HG02759 (cell line): Measurements from ENCODE around the gene ATP5F1E.
A peak's percentile ranks its signal among the peaks of the same experiment; 100 is the strongest.
"Not testable (repeated sequence)": the region's sequence is repeated elsewhere in the genome, so short reads cannot be mapped to it uniquely, and the experiment has no call there.

Experiments used
- ATAC-seq: cut with Tn5 transposase; IDR thresholded peaks from one replicate; pipeline ENCODE4 v1.9.1; 2021; ENCODE audit warnings: mild to moderate bottlenecking, moderate library complexity; ENCODE audit not compliant: unreplicated experiment

Gene ATP5F1E

DNA sequence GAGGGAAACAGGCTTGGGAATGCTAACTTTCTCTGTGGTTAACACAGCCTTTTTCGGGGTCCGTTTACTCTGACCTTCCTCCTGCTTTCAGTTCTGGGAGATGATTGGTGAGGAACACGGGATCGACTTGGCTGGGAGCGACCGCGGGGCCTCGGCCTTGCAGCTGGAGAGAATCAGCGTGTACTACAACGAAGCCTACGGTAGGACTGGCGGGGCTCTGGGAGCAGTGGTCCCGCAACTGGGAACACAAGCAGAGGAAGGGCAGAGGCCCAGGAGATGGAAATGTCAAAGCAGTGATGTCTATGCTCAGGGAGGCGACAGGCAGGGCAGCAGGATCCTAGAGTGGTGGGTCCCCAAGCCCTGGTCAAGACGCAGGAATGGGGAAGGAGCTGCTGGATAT, 9.4 kb downstream of the ATP5F1E start:
- no peak for ATAC-seq

DNA sequence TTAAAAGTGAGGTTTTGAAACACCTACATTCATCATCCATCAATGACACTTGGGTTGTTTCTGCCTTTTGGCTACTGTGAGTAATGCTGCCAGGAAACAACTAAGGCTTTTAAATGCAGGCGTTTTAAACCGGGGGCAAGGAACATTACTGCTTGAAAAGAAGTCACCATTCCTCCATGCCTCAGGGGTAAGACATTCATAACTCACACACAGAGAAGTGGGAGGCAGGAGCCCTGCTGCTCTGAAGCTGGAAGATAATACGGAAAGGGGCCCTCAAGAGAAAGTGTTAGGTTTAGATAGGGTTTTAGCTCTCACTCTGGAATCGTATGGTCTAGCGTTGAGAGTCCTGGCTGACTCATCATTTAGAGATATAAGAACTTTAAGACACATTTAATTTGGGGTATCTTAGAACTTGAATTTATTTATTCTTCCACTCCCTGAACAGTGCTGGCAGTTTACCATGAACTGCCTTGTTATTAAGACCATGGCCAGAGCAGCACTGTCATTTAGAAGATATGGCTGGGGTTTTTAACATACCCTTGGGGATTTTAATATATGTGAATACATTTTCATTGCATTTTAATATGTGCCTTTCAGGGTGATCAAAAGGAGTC, 11.1 kb downstream of the ATP5F1E start:
- no peak for ATAC-seq

DNA sequence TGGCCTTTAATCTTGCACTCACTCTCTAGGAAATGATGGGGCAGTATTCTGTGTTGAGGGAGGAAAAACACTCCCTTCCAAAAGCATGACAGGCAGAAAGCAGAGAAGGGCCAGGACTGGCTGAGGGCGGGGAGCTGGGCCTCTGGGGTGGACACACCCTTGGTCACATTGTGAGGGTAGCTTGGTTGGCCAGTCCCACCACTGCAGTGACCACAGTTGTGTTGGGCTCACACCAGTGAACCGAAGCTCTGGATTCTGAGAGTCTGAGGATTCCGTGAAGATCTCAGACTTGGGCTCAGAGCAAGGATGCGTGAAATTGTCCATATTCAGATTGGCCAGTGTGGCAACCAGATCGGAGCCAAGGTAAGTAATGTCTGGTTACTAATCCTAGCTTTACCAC, 12.9 kb downstream of the ATP5F1E start, which contains the start of gene TUBB1:
TUBB1 (plus strand) TSS at position 213 of the 400 bp plus-strand sequence; CDS start at position 307, 94 bp downstream.
- ATAC-seq: no peak

DNA sequence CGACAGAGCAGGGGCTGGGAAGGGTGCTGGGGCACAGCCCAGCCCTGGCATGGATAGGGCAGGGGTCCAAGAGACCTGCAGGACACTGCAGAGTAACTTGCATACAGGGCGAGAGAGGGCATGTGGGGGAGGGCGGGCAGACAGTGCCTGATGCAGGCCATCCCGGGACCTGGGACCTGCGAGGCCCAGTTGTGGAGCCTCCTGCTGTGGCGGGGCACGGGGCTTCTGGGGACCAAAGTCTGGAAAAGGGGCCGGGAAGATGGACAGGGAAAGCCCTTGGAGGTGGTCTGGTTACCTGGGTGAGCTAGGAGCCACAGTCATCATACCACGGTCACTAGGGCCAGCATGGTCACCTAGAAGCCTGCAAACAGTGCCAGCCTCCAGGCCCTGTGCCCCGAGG, 13.3 kb downstream of the ATP5F1E start:
- ATAC-seq: no peak

DNA sequence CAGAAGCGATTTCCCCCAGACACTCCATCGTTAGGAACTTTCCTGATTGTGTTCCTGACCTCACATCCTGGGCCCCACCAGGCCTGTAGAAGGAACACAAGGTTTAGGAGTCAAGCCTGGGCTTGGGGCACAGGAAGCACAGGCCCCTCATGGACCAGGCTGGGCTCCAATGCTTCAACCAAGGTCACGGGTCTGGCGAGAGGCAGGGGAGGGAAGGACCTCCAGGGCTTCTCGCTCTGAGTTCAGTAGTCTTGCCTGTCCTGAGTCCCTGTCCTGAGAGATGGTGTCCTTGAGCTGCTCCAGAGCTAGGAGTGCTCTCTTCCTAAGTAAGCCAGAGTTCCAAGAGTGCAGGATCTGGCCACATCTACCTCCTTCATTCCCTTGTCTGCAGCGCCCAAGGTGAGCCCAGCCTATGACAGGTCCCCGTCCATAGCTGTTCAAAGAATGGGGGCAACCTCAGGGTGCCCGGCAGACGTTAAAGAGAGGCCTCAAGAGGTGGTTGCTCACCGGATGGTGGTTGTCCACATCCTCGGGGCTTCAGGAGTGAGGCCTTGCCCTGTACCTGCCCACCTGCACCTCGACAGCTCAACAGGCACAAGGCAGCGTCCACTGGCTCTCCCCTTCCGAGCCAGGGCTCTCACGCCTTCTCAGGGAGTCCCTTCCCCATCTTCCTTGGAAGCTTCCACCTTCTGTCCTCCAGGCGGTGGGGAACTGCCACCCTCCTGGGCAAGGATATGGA, 14.5 kb downstream of the ATP5F1E start:
- no peak for ATAC-seq

DNA sequence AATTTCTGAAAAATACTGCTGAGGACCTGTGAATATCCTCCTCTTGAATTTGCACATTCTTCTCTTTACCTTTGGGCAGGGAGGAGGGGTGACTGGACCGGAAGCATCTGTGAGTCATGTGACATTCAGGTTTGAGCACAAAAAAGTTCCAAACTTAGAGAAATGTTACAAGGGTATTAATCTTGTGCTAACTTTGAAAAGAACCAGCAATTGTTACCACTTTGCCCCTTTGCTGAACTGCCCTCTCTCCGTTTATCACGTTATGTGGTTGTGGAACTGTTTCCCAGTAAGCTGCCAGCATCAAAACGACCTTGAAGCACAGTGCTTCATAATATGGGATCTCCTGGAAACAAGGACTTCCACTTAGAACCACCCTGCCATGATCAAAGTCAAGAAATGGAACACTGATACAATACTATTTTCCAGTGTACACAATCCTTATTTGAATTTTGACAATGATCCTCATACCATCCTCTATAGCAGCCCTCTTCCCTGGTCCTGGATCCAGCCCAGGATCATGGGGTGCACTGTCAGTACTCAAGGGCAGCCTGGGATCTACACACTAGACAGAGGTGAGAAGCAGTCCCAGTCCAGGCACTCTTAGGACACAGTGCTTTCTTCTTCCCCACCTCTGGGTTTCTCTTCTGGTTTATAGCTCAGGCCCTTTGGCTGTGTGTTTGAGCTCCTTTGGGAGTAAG, 15.2 kb downstream of the ATP5F1E start:
- no peak for ATAC-seq

DNA sequence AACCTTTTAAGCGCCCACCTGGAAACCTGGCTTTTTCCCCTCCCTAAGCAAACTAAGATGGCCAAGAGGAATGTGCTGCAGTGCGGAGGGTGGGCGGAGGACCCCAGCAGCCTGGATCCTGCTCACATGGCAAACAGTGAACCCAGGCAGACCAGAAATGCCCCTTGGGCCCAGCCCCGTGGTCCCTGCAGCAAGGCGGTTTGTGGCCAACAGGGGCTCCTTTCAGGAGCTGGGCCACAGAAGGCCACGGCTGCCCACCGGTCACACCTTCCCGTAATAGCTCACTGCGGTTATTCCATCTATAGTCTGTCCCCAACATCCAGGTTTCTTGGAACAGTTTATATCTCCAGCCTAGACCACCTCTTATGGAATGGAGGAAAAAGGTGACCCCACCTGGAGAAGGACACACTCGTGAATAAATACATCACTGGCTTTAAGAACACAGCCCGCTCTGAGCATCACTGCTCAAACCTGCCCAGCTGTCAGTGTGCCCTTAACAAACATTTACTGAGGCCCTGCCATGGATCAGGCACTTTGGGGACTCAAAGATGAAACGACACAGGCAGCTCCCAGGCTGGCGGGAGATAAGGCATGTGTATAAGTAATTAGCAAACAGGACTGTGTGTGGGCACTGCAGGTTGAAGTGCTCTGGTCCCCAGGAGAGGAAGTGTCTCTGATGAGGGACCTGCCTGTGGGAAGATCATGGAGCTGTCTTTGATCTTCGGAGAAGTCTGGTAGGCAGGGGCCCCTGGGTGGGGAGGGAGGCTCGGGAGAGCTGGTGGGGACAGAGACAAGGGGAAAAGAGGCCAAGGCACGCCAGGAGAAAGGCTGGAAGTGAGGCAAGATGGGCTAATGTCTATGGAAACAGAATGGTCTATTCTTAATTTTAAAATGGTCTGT, 16.1 kb downstream of the ATP5F1E start:
- no peak for ATAC-seq

DNA sequence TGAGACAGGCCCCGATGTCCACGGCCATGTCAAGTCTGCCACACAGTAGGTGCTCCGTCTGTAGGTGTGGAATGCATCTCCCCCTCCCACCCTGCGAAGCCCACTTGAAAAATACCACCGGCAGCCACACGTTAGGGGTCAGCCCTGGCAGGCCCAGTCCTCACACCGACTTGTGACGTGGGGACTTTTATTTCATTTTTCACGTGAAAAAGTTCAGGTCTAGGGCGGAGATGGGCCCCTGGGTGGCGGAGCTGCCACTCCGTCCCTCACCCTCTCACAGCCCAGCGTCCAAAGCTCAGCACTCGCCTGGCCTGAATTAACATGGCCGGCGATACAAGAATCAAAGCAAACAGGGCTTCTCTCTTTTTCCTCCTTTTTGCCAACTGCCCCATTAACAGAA, 16.7 kb downstream of the ATP5F1E start:
- ATAC-seq: no peak

DNA sequence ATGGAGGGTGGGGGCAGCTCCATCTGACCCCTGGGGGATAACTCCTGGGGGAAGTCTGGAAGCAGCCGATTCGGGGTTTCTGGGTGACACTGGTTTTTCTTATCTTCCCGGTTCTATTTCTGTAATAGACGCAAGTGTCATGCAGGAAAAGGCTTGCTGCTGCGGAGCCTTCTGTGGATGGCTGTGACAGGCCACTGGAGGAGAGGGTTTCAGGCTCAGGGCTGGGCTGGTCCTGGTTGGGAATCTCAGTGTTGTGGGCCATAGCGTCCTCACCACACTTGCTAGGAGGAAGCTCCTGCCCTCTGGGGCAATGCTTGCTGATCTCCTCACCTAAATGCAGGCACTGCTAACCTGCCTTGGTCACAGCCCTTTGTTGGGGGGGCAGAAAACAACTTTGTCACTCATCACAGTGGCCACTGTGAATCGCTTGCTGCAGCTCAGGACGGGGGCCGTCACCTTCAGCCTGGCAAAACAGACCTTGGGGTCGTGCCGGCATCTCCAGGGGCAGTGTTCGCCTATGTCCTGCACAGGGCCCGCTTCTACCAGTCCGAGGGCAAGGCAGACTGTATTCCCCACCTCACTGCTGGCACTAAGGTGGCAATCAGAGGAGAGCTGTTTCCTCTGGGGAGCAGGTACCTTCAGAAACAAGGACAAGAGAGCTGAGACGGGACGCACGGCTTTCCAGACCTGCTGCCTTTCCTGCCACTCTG, 17.3 kb downstream of the ATP5F1E start:
- ATAC-seq: no peak

DNA sequence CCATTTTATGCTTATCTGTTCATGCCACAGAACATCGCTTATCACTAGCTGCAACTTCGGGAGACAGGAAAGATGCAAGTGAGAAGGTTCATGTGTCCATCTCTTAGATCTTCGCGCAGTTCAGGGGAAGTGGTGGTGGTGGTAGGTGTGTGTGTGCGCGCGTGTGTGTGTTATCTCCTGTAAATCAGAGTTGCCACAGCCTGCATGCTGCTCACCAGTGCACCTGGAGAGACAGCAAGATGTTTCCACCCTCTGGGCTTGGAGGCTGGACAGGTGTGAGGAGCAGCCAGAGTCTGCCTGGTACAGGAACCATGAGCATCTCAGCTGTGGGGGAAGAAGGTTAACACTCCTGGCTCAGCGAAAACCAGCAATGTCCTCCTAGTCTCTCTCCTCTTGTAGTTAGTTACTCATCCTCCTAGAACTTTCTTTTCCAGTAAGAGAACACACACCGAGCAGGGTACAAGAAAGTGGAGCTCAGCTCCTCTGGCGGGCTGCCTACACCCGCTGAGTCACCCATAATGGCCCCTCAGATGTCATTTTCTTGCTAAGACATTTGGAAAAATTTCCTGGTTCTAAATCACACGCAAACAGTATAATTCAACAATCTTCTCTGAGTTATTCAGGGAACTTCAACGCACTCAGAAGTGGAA, 18.1 kb downstream of the ATP5F1E start:
- no peak for ATAC-seq

DNA sequence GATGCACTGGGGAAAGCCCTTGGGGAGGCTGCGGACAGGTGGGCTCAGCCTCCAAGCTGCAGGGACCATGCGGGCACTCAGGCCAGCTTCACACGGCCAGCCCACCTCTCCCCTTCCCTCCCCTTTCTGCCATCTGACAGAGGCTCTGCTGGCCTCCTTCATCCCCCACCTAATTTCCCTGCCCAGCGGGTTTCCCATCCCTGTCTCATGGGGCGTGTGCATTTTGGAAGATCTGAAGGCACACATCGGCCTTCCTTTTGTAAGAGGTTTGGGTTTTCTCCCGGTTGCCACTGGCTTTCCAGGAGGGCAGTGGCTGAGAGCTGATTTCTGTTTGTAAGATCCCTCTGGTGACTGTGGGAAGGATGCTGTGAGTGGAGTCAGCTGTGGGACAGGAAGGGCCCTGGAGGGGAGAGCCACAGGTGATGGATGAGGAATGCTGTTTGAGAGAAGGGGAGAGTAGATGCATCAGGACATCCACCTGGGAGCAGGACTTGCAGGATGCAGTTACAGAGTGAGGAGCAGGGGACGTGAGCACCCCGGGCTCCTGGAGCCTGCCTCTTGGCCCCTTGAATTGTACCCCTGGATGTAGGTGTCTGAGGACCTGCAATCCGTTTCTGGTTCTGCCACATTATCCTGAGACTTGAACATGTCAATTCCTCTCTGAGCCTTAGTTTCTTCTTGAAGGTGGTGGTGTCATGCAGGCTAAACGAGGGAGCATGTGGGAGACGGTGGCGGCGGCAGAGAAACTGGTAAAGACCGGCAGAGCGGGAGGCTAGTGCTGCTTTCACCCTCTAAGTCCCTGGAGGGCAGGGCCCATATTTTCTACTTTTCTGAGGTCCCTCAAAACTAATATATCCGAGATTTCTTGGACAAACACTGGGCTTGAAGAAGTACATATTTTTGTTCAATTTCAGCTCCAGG, 18.8 kb downstream of the ATP5F1E start:
- ATAC-seq: no peak

DNA sequence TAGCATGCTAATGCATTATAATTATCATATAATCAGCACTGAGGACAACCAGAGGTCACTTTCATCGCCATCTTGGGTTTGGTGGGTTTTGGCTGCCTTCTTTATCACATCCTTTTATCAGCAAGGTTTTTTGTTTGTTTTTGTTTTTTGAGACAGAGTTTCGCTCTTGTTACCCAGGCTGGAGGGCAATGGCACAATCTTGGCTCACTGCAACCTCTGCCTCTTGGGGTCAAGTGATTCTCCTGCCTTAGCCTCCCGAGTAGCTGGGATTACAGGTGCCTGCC, 20.3 kb downstream of the ATP5F1E start:
- ATAC-seq: not testable (repeated sequence)

DNA sequence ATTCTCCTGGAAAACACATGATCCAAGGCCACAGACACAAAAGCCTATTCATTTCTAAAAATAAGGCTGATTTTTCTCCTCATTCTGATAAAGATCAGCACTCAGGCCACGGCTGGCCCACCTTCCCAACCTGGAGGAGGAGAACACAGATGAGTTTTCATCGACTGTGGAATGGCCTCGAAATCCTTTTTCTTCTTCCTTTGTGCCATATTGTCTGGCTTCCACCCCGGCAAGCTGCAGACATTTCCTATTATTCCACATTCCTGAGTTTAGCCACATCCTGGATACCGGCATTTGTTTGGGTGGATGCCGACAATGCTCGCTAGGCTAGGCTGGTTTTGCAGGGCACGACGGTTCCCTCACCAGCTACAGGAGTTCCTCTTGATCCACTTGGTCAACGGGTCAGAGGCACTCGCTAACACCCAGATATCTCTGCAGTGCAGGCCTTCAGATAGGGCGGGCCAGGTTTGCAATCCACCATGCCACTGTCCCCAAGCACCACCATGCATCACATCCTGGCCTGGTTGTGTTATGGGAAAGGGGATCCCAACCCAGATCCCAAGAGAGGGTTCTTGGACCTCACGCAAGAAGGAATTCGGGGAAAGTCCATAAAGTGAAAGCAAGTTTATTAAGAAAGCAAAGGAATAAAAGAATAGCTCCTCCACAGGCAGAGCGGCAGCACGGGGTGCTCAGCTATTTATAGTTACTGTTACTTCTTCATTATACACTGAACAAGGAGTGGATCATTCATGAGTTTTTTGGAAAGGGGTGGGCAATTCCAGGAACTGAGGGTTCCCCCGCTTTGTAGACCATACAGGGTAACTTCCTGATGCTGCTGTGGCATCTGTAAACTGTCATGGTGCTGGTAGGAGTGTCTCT, 20.9 kb downstream of the ATP5F1E start:
- no peak for ATAC-seq

DNA sequence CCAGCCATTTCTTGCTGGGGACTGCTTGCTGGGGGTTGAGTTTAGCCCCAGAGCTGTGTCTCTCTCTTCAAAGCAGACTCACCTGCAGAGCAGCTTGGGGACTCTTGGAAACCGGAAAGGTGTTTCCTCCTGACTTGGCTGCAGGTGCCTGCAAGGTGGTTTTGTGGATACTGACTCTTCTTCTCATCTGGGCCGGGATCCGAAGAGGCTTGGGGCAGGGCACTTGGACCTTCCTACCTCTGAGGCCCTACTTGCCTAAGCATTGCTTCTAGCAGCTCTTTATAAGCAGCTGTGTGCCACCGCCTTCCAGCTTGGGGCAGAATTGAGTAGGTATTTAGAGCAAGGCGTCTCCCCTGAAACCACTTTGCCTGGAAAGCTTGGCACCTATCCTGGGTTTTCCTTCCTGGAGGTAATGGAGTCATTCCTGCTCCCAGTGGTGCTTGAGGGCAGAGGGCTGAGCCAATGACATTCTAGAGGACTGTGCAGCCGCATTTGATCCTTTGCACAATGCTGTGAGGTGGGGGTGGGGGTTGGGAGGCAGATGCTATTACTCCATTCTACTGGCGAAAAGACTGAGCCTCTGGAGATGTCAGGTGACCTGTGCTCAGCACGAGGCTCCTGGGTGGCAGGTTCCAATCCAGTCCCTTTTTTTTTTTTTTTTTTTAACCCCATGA, 21.7 kb downstream of the ATP5F1E start:
- ATAC-seq: no peak

DNA sequence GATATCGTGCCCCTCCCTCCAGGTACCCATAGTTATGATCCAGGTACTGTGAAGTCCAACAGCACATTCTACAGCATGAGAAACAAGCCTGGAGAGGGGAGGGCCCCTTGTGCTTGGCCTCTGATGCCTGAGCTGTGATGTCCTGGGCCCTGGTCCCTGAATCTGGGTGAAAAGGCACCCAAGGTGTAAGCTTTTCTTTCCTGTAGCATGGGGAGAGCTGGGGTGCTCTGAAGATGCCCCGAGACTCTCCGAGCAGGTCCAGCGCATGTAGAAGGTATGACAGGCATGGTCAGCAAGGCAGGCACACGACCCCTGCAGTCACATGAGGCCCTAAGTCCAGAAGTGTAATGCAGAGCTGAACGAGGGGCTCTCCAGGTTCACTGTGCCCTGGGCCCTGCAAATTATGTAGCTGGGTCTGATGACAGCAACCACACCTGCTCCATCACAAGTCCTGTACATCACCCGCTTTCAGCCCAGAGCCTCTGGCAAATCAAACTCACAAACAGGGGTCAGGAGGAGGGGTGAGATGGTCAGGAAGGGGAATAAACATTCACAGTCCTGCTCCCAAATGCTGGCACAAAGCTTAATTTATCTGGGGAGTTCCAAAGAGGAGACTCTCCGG, 23.3 kb downstream of the ATP5F1E start:
- ATAC-seq: no peak

DNA sequence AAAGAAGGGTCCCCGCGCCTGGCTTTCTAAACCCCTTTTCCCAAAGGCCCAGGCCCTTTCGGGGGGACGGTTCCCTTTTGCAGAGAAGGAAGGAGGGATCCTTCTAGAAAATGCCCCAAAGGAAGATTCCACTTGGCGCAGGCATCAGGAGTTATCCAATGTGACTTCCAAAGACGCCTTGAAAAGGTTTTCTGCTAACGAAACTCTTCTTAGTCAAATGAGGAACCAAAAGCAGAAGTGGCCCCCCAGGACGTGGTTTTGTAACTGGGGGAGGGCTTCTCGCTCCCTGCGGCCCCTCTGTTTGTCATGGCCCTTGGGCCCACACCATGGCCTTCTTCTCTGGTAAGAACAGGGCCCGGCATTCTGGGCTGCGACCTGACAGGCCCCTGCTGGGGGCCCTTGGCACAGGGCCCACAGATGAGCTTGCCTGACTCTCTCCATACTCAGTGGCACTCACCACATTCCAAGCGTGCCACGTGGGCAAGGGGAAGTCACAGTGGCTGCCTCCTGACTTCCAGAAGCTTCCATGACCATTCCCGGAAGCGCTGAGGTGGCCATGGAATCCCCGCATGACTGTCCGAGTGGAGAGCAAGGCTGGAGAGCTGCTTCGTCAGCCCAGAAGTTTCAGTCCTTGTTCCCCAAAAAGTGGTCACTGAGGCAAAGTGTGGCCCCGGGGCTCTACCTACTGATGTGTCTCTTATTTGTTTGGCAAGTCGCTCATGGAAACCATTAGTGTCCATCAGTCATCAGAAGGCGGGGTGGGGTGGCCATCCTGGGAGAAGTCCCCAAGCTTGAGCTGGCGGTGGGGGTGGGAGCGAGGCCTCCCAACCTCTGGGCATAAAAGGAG, 24.2 kb downstream of the ATP5F1E start:
- peak; percentile 36 for ATAC-seq
